Body of pancreas (tissue), 4 donors: ENCODE results near the gene AP2A2. TPM values are rescaled to one million over a fixed set of nuclear protein-coding genes. Genes with fewer than 3 reads are reported as not detected.

ENCODE experiments used
- ATAC-seq: fragments of 150-250 bp; one replicate; pipeline ENCODE4 v1.9.1; 2016
- DNase-seq, 4 donors: peaks; one replicate each; pipeline ENCODE4 v3.0.0-alpha.2; 2019
- H3K27ac ChIP-seq, 4 donors: fragments of 200-600 bp; sonication (generic); 1 replicate in 3 of 4; 2 replicates in 1 of 4; pipeline versions ENCODE4 v1.5.1 to v1.6.1; 2016 to 2019; ENCODE audit warnings: mild to moderate bottlenecking in 1 of 4, mixed read lengths in 1 of 4, moderate library complexity in 1 of 4
- H3K27me3 ChIP-seq, 2 donors: fragments of 200-600 bp; sonication (generic); one replicate each; pipeline ENCODE4 v1.6.0; 2016; ENCODE audit warnings: mild to moderate bottlenecking in 1 of 2
- H3K36me3 ChIP-seq, 2 donors: fragments of 200-600 bp; sonication (generic); replicated peaks in 1 of 2; 2 replicates each; pipeline ENCODE4 v1.5.1; 2016; ENCODE audit warnings: low read depth in 2 of 2; ENCODE audit not compliant: insufficient read depth in 1 of 2
- H3K4me1 ChIP-seq: fragments of 200-600 bp; sonication (generic); one replicate; pipeline ENCODE4 v1.6.0; 2016
- H3K4me3 ChIP-seq, 2 donors: fragments of 200-600 bp; sonication (generic); 1 replicate in 1 of 2; 2 replicates in 1 of 2; pipeline ENCODE4 v1.5.1; 2016 to 2019
- H3K9me3 ChIP-seq, 3 donors: fragments of 200-600 bp; sonication (generic); 1 replicate in 2 of 3; 2 replicates in 1 of 3; pipeline ENCODE4 v1.5.1; 2016
- POLR2A ChIP-seq, 3 donors: fragments of 450-650 bp; IDR thresholded peaks; one replicate each; pipeline ENCODE4 v1.6.1; 2016; ENCODE audit warnings: antibody characterized with exemption in 3 of 3, mild to moderate bottlenecking in 2 of 3
- whole genome bisulfite sequencing, 2 donors: methylation state at CpG; one replicate each; pipeline ENCODE4 v1.1.5; 2017; 5-methylcytosine and 5-hydroxymethylcytosine counted together
- intact Hi-C: fragments of 100-400 bp; cut with DNase I; formaldehyde crosslinking; loops from one replicate; pipeline ENCODE4 v1.15.1; 2023
- total RNA-seq, 2 donors: library from RNA; depleted of rRNA; stranded (reverse); fragments of >200 nt; gene quantifications; one replicate each; pipeline ENCODE4 v1.1.0, GENCODE V29; 2016
- TF ChIP-seq, protein P1 (sequence below), 7 experiments: fragments of 450-650 bp in 4 of 7; fragments of 200-600 bp in 3 of 7; sonication (generic) in 3 of 7; IDR thresholded peaks; one replicate each; pipeline ENCODE4 v1.5.1; 2016 to 2019; ENCODE audit warnings: antibody characterized with exemption in 7 of 7

AP2A2 gene
- total RNA-seq, 2 donors from 2014 or later = 40.7 to 77.8 TPM

DNA sequence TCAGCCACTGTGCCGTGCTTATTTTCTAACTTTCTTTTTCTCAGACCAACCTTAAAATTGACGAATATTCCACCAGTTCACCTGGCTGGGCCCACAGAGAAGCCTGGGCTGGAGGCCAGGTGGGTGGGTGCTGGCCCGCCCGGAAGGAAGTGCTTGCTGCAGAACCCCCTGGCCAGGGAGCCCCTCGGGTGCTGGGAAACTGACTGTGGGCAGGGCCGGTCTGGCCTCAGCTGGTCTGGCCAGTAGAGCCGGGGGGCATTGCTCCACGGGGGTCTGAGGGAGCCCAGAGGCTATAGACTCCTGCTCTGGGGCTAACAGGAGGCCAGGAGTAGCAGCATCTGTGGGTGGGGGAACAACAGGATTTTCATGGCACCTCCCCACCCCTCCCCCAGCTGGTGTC, 8.2 kb upstream of the AP2A2 start:
- no peaks in the 10 kb centered on the region for H3K4me1 ChIP-seq
- WGBS, 2 donors = 82 to 92% methylated on average over 4 to 8 of the region's 8 CpGs
- TF ChIP-seq, protein P1, sequence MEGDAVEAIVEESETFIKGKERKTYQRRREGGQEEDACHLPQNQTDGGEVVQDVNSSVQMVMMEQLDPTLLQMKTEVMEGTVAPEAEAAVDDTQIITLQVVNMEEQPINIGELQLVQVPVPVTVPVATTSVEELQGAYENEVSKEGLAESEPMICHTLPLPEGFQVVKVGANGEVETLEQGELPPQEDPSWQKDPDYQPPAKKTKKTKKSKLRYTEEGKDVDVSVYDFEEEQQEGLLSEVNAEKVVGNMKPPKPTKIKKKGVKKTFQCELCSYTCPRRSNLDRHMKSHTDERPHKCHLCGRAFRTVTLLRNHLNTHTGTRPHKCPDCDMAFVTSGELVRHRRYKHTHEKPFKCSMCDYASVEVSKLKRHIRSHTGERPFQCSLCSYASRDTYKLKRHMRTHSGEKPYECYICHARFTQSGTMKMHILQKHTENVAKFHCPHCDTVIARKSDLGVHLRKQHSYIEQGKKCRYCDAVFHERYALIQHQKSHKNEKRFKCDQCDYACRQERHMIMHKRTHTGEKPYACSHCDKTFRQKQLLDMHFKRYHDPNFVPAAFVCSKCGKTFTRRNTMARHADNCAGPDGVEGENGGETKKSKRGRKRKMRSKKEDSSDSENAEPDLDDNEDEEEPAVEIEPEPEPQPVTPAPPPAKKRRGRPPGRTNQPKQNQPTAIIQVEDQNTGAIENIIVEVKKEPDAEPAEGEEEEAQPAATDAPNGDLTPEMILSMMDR (IDR thresholded peaks at IDR 0.05) = no peak
- no peak for TF ChIP-seq POLR2A (IDR thresholded peaks at IDR 0.05)
- H3K9me3 ChIP-seq = no peaks in the 10 kb centered on the region
- intact Hi-C loops = no loop called here
- no peak overlapping the region for H3K27ac ChIP-seq
- DNase-seq (no peak), ATAC-seq (no peak)
- H3K4me3 ChIP-seq = no peak overlapping the region
- H3K27me3 ChIP-seq = no peaks in the 10 kb centered on the region
- H3K36me3 ChIP-seq = no peaks in the 10 kb centered on the region

DNA sequence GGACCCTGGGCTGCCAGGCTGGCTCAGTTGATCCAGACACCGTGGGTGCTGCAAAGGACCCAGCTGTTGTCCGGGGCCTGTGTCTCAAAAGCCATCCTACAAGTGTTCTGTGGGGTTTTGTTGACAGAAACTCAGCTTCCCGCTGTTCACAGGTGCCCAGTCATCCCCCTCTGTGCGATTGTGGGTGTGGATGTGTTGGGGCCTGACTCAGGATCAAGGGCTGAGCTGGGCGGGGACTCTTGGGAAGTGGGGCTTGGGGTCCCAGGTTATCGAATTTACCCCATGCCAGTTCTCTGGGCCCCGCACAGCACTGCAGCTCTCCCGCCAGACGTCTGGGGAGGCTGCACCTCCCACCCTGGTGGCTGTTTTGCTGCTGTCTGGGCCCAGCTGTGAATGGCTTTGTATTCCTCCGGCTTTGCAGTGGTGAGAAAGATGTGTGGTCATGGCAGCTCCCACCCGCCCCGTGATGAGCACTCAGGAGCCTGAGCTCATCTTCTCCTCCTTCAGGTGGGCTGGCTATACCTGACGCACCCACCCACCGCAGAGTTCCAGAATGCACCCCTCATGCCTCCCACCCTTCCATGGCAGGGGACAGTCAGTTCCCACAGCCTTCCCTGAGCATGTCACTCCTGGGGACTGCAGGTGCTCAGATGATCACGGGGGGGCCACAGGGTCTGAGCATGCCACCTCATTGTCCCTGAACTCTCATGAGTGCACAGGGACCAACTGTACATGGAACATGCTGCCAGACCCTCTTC, 3.6 kb upstream of the AP2A2 start:
- no peaks in the 10 kb centered on the region for H3K36me3 ChIP-seq
- peaks cover 7% of the 10 kb centered on the region for H3K4me1 ChIP-seq
- 89 to 90% methylated on average over 5 to 15 of the region's 15 CpGs for WGBS, 2 donors
- no peak overlapping the region for H3K27ac ChIP-seq
- H3K27me3 ChIP-seq = no peaks in the 10 kb centered on the region
- no peak for DNase-seq
- ATAC-seq = no peak
- H3K4me3 ChIP-seq = no peak overlapping the region
- TF ChIP-seq POLR2A (IDR thresholded peaks at IDR 0.05) = no peak
- TF ChIP-seq, protein P1 (IDR thresholded peaks at IDR 0.05) = no peak
- intact Hi-C loops = loop anchor here (5.0 kb wide), 2 partner anchors 75 to 130 kb away; no protein-coding TSS in a partner anchor
- H3K9me3 ChIP-seq = no peaks in the 10 kb centered on the region

DNA sequence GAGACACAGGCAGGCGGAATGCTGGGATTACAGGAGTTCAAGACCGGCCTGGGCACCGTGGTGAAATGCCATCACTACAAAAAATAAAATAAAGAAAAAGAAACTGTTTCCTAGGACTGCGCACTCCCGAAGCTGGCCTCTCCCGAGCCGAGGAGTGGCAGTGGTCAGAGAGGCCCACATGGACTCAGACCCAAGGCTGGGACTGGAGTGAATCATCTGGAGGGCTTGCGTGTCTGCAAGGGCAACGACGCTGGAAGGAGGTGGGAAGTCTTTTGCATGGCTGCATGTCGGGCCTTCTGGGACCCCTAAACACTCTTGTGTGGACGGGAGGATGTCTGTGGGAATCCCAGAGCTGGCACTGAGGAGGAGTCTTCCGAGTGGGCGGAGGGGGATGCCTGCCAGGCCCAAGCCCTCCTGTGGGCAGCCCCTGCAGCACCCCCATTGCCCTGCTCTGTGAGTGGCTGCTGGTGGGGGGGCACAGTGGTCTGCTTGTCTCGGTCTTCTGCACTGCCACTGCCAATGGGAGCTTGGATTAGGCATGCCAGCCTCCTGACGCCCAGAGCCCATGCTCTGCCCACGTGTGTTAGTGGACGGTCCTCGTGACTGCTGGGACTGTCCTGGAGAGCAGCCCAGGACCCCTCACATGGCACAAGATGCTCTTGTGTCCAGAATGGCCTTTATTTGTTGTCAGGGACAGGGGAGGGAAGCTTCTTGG, 1.8 kb upstream of the AP2A2 start:
- WGBS, 2 donors = 90 to 92% methylated on average over 10 to 18 of the region's 19 CpGs
- H3K27ac ChIP-seq = no peak overlapping the region
- no peak for ATAC-seq
- no peak overlapping the region for H3K4me3 ChIP-seq
- no peak for DNase-seq
- TF ChIP-seq, protein P1 (IDR thresholded peaks at IDR 0.05) = no peak
- no peak for TF ChIP-seq POLR2A (IDR thresholded peaks at IDR 0.05)
- H3K9me3 ChIP-seq = no peaks in the 10 kb centered on the region
- intact Hi-C loops = loop anchor here (5.0 kb wide), 2 partner anchors 77 to 128 kb away; no protein-coding TSS in a partner anchor
- no peaks in the 10 kb centered on the region for H3K27me3 ChIP-seq
- H3K36me3 ChIP-seq = no peaks in the 10 kb centered on the region
- peaks cover 24% of the 10 kb centered on the region for H3K4me1 ChIP-seq

DNA sequence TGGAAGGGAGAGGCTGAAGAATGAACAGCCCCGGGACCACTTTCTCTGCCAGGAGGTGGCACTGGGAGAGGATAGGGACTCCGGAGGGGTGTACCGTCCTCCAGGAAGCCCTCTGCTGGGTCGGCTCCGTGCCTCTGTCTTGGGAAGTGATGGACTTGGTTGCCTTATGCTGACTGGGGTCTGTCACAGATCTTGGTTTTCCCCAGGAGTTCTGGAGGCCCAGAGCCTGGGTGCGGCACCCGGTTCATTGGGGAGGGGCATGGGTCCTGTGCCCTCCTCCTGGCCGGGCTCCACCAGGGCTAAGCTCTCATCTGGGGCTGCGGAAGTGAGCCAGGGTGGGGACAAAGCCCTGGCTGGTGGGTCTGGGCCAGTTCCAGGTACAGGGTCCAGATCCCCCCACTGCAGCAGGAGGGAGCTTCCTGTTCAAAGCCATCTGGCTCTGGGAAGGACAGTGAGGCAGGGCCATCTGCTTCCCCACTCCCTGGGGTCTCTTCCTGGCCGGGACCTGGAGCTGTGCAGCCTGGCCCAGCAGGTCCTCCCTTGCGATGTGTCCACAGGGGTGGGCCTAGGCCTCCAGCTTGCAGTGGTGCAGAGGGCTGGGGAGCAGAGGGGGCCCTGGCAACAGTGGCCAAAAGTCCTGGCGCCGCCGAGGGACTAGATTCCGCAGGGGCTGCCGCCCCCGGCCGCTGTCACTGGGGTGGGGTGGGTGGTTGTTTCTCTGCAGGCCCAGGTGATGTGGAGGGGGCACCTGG, 1.1 kb upstream of the AP2A2 start:
- Histone ChIP-seq H3K9me3 (no peaks in the 10 kb centered on the region), H3K27ac (peak overlapping the region in 1 of 4 donors; percentile 89), H3K4me1 (peaks cover 25% of the 10 kb centered on the region), H3K4me3 (no peak overlapping the region), H3K27me3 (no peaks in the 10 kb centered on the region), H3K36me3 (no peaks in the 10 kb centered on the region)
- TF ChIP-seq, protein P1 (IDR thresholded peaks at IDR 0.05) = no peak
- no peak for TF ChIP-seq POLR2A (IDR thresholded peaks at IDR 0.05)
- WGBS, 2 donors = 87 to 91% methylated on average over 4 to 17 of the region's 18 CpGs
- intact Hi-C loops = loop anchor here (5.0 kb wide), 2 partner anchors 77 to 128 kb away; no protein-coding TSS in a partner anchor
- ATAC-seq (no peak), DNase-seq (no peak)
